Measurements from ENCODE around the gene ZNG1C. TPM values are rescaled to one million over a fixed set of nuclear protein-coding genes. Genes with fewer than 3 reads are reported as not detected.
"Not testable (repeated sequence)": the region's sequence is repeated elsewhere in the genome, so short reads cannot be mapped to it uniquely, and the experiment has no call there.

Gene ZNG1C
- total RNA-seq, result 25.7 TPM

- not testable (repeated sequence) for FAIRE-seq; DNase-seq (ENCODE audit: low spot score in 2 of 2)
Observed at GRCh38 chr9:68241683-68242082, at the start of gene ZNG1C. Gene ZNG1C, plus strand, starts transcription at chr9:68241983. Its CDS starts 49 bp downstream, at chr9:68242032.

GRCh38 chr9:68242437-68242836 is 654 bp downstream of the ZNG1C start:
- FAIRE-seq; DNase-seq (ENCODE audit: low spot score in 2 of 2): not testable (repeated sequence)

- not testable (repeated sequence) for DNase-seq (ENCODE audit: low spot score in 2 of 2); FAIRE-seq
Observed at GRCh38 chr9:68281041-68281440, 39.3 kb downstream of the ZNG1C start.

GRCh38 chr9:68302567-68302966 is 60.8 kb downstream of the ZNG1C start, which contains the start of gene FOXD4L3:
Gene FOXD4L3, plus strand, starts transcription at chr9:68302867. Its CDS starts 85 bp downstream, at chr9:68302952.
- not testable (repeated sequence) for DNase-seq (ENCODE audit: low spot score in 2 of 2); FAIRE-seq

- FAIRE-seq, result not testable (repeated sequence)
Observed at GRCh38 chr9:68303771-68304170, 62.0 kb downstream of the ZNG1C start.

GRCh38 chr9:68304212-68304611 is 62.4 kb downstream of the ZNG1C start:
- DNase-seq (ENCODE audit: low spot score in 2 of 2); FAIRE-seq: not testable (repeated sequence)

More at GRCh38 chr9:68303771-68304170, 62.0 kb downstream of the ZNG1C start:
- not testable (repeated sequence) for DNase-seq (ENCODE audit: low spot score in 2 of 2)

- DNase-seq (ENCODE audit: low spot score in 2 of 2), result not testable (repeated sequence)
- FAIRE-seq, result peak; percentile 71
Observed at GRCh38 chr9:68304777-68305176, 63.0 kb downstream of the ZNG1C start.

- DNase-seq (ENCODE audit: low spot score in 2 of 2); FAIRE-seq: not testable (repeated sequence)
Observed at GRCh38 chr9:68305680-68306285, 64.0 kb downstream of the ZNG1C start.

GRCh38 chr9:68306391-68306964 is 64.7 kb downstream of the ZNG1C start:
- FAIRE-seq; DNase-seq (ENCODE audit: low spot score in 2 of 2): not testable (repeated sequence)

GRCh38 chr9:68307127-68307526 is 65.3 kb downstream of the ZNG1C start:
- not testable (repeated sequence) for DNase-seq (ENCODE audit: low spot score in 2 of 2); FAIRE-seq

GRCh38 chr9:68307654-68308053 is 65.9 kb downstream of the ZNG1C start:
- not testable (repeated sequence) for DNase-seq (ENCODE audit: low spot score in 2 of 2); FAIRE-seq

GRCh38 chr9:68311208-68311607 is 69.4 kb downstream of the ZNG1C start:
- not testable (repeated sequence) for DNase-seq (ENCODE audit: low spot score in 2 of 2); FAIRE-seq

GRCh38 chr9:68318209-68318608 is 76.4 kb downstream of the ZNG1C start:
- FAIRE-seq; DNase-seq (ENCODE audit: low spot score in 2 of 2): not testable (repeated sequence)

GRCh38 chr9:68323749-68324148 is 82.0 kb downstream of the ZNG1C start:
- DNase-seq (ENCODE audit: low spot score in 2 of 2); FAIRE-seq: not testable (repeated sequence)

- FAIRE-seq; DNase-seq (ENCODE audit: low spot score in 2 of 2): not testable (repeated sequence)
Observed at GRCh38 chr9:68324518-68324917, 82.7 kb downstream of the ZNG1C start.

GRCh38 chr9:68329106-68329505 is 87.3 kb downstream of the ZNG1C start:
- DNase-seq (ENCODE audit: low spot score in 2 of 2); FAIRE-seq: not testable (repeated sequence)

GRCh38 chr9:68330531-68331173 is 88.9 kb downstream of the ZNG1C start:
- DNase-seq (ENCODE audit: low spot score in 2 of 2); FAIRE-seq: not testable (repeated sequence)

GRCh38 chr9:68332122-68332521 is 90.3 kb downstream of the ZNG1C start:
- FAIRE-seq; DNase-seq (ENCODE audit: low spot score in 2 of 2): not testable (repeated sequence)

- not testable (repeated sequence) for FAIRE-seq; DNase-seq (ENCODE audit: low spot score in 2 of 2)
Observed at GRCh38 chr9:68335935-68336334, 94.2 kb downstream of the ZNG1C start.

- FAIRE-seq; DNase-seq (ENCODE audit: low spot score in 2 of 2): not testable (repeated sequence)
Observed at GRCh38 chr9:68336639-68337339, 95.0 kb downstream of the ZNG1C start.

All from frontal cortex (tissue), 4 donors.